ENCODE results near the gene HSP90B1.

HSP90B1 gene

GRCh38 chr12:103929046-103929783, 995 bp upstream of the HSP90B1 start (continued):
- peak; percentile 92 for TF ChIP-seq ZBTB10 (tag by site-specific recombination; IDR thresholded peaks at IDR 0.05)
- no peak; the same call in 1 of the 2 replicates for TF ChIP-seq ZBTB21 (tag by site-specific recombination; IDR thresholded peaks at IDR 0.05)
- peak; percentile 30; the same call in 1 of the 2 replicates for TF ChIP-seq SCRT2 (tag by site-specific recombination; IDR thresholded peaks at IDR 0.05)
- 0 out of 2 replicates have a peak, but pooled peaks have one; percentile 26 for TF ChIP-seq YY1 (tag by site-specific recombination; IDR thresholded peaks at IDR 0.05)
- peak; percentile 93 for TF ChIP-seq PATZ1 (tag by site-specific recombination; IDR thresholded peaks at IDR 0.05)
- peak; percentile 52 for TF ChIP-seq ZBTB11 (tag by site-specific recombination; conservative IDR thresholded peaks at IDR 0.05; ENCODE audit: low read depth)
- TF ChIP-seq ZNF660 (tag by site-specific recombination; IDR thresholded peaks at IDR 0.05) = peak; percentile 72
- TF ChIP-seq ZNF76 (tag by site-specific recombination; IDR thresholded peaks at IDR 0.05; ENCODE audit: borderline replicate concordance, low read depth) = peak; percentile 93; the same call in 1 of the 2 replicates
- TF ChIP-seq ZFP3 (tag by site-specific recombination; IDR thresholded peaks at IDR 0.05; ENCODE audit: low read depth) = no peak
- no peak for TF ChIP-seq REST (tag by site-specific recombination; IDR thresholded peaks at IDR 0.05)
- no peak for TF ChIP-seq ZNF623 (tag by site-specific recombination; IDR thresholded peaks at IDR 0.05)
- TF ChIP-seq ZBTB17 (tag by site-specific recombination; IDR thresholded peaks at IDR 0.05) = peak; percentile 50
- TF ChIP-seq ZNF513 (tag by site-specific recombination; IDR thresholded peaks at IDR 0.05) = peak; percentile 20; the same call in 1 of the 2 replicates
- TF ChIP-seq ZNF398 (tag by site-specific recombination; IDR thresholded peaks at IDR 0.05) = no peak
- TF ChIP-seq ZNF24 (tag by site-specific recombination; IDR thresholded peaks at IDR 0.05) = peak; percentile 63; the same call in 1 of the 2 replicates
- no peak for TF ChIP-seq INSM2 (tag by site-specific recombination; IDR thresholded peaks at IDR 0.05)
- TF ChIP-seq ZNF48 (tag by site-specific recombination; IDR thresholded peaks at IDR 0.05) = no peak
- no peak for TF ChIP-seq ZNF19 (tag by site-specific recombination; IDR thresholded peaks at IDR 0.05; ENCODE audit: low read depth)
- 0 out of 2 replicates have a peak, but pooled peaks have one; percentile 36 for TF ChIP-seq ZNF121 (tag by site-specific recombination; IDR thresholded peaks at IDR 0.05)
- no peak for TF ChIP-seq HOXA7 (CRISPR knock-in tag; IDR thresholded peaks at IDR 0.05; ENCODE audit: borderline replicate concordance)
- TF ChIP-seq ZXDB (tag by site-specific recombination; IDR thresholded peaks at IDR 0.05) = peak; percentile 70
- TF ChIP-seq ZNF785 (tag by site-specific recombination; IDR thresholded peaks at IDR 0.05) = no peak
